Activated CD4-positive, alpha-beta T cell treated with anti-CD3 and anti-CD28 coated beads, Interleukin-2, amount 10 ng/mL, durations not matched to agents 7 days and 5 days (primary cell): ENCODE measurements around the gene UNC13C. TPM values are rescaled to one million over a fixed set of nuclear protein-coding genes. Genes with fewer than 3 reads are reported as not detected.

Source experiments
- CTCF ChIA-PET: fragments of 350-600 bp; sonication (Branson Sonifier 250); formaldehyde crosslinking; loops from one replicate; lab custom pipeline; 2021; ENCODE audit warnings: antibody characterized with exemption; lab: Charles Lee
- POLR2A ChIA-PET: fragments of 350-600 bp; sonication (Branson Sonifier 250); formaldehyde crosslinking; loops from one replicate; lab custom pipeline; 2021; ENCODE audit warnings: antibody characterized with exemption; lab: Charles Lee
- DNase-seq: peaks from one replicate; pipeline ENCODE4 v3.0.0-alpha.2; 2020
- H3K27ac Mint-ChIP-seq: one replicate; pipeline ENCODE4 v1.8.0; 2021; ENCODE audit warnings: mild to moderate bottlenecking, moderate library complexity, mixed read lengths
- H3K27me3 Mint-ChIP-seq: one replicate; pipeline ENCODE4 v1.8.0; 2021; ENCODE audit warnings: mixed read lengths
- H3K36me3 Mint-ChIP-seq: one replicate; pipeline ENCODE4 v1.8.0; 2021; ENCODE audit warnings: low read depth, mixed read lengths
- H3K4me1 Mint-ChIP-seq: one replicate; pipeline ENCODE4 v1.8.0; 2021; ENCODE audit warnings: mixed read lengths
- H3K4me3 Mint-ChIP-seq: one replicate; pipeline ENCODE4 v1.8.0; 2021; ENCODE audit warnings: mild to moderate bottlenecking, moderate library complexity, mixed read lengths
- H3K9me3 Mint-ChIP-seq: one replicate; pipeline ENCODE4 v1.8.0; 2021; ENCODE audit warnings: mixed read lengths
- total RNA-seq, 2 experiments: library from RNA; stranded (reverse); gene quantifications; one replicate each; pipeline ENCODE4 v1.2.3, GENCODE V29; 2021

Gene UNC13C
- total RNA-seq, 2 experiments from 2014 or later: not detected

- H3K27me3 Mint-ChIP-seq: no peaks in the 10 kb centered on the region
- H3K27ac Mint-ChIP-seq: no peak overlapping the region
- POLR2A ChIA-PET: no interaction called here
- no peaks in the 10 kb centered on the region for H3K9me3 Mint-ChIP-seq
- CTCF ChIA-PET: no interaction called here
- H3K4me1 Mint-ChIP-seq: no peaks in the 10 kb centered on the region
- no peak for DNase-seq
- no peak overlapping the region for H3K4me3 Mint-ChIP-seq
- no peaks in the 10 kb centered on the region for H3K36me3 Mint-ChIP-seq
Observed at GRCh38 chr15:54547491-54547890, 569.2 kb downstream of the UNC13C start.

- H3K27ac Mint-ChIP-seq: no peak overlapping the region
- H3K36me3 Mint-ChIP-seq: no peaks in the 10 kb centered on the region
- no peaks in the 10 kb centered on the region for H3K9me3 Mint-ChIP-seq
- no peak overlapping the region for H3K4me3 Mint-ChIP-seq
- POLR2A ChIA-PET: no interaction called here
- no peaks in the 10 kb centered on the region for H3K4me1 Mint-ChIP-seq
- DNase-seq: no peak
- H3K27me3 Mint-ChIP-seq: no peaks in the 10 kb centered on the region
- CTCF ChIA-PET: no interaction called here
Observed at GRCh38 chr15:54550954-54551353, 572.7 kb downstream of the UNC13C start.

GRCh38 chr15:54556231-54556630, 578.0 kb downstream of the UNC13C start:
- CTCF ChIA-PET: no interaction called here
- Mint-ChIP-seq H3K27me3 (peaks cover 5% of the 10 kb centered on the region), H3K4me3 (no peak overlapping the region), H3K27ac (no peak overlapping the region), H3K9me3 (no peaks in the 10 kb centered on the region), H3K4me1 (no peaks in the 10 kb centered on the region), H3K36me3 (no peaks in the 10 kb centered on the region)
- POLR2A ChIA-PET: interaction anchor here (0.5 kb wide), 1 partner anchor 1322 kb away, joined by 3 read pairs; no protein-coding TSS in a partner anchor
- no peak for DNase-seq

- H3K9me3 Mint-ChIP-seq: no peaks in the 10 kb centered on the region
- no peaks in the 10 kb centered on the region for H3K4me1 Mint-ChIP-seq
- CTCF ChIA-PET: no interaction called here
- POLR2A ChIA-PET: no interaction called here
- no peaks in the 10 kb centered on the region for H3K36me3 Mint-ChIP-seq
- no peak for DNase-seq
- no peak overlapping the region for H3K27ac Mint-ChIP-seq
- H3K27me3 Mint-ChIP-seq: peaks cover 8% of the 10 kb centered on the region
- no peak overlapping the region for H3K4me3 Mint-ChIP-seq
Observed at GRCh38 chr15:54559405-54560069, 581.3 kb downstream of the UNC13C start.

- no peaks in the 10 kb centered on the region for H3K4me1 Mint-ChIP-seq
- no peak overlapping the region for H3K4me3 Mint-ChIP-seq
- no peak for DNase-seq
- H3K9me3 Mint-ChIP-seq: no peaks in the 10 kb centered on the region
- peaks cover 8% of the 10 kb centered on the region for H3K27me3 Mint-ChIP-seq
- no peak overlapping the region for H3K27ac Mint-ChIP-seq
- no peaks in the 10 kb centered on the region for H3K36me3 Mint-ChIP-seq
- CTCF ChIA-PET: no interaction called here
- POLR2A ChIA-PET: no interaction called here
Observed at GRCh38 chr15:54560417-54560816, 582.2 kb downstream of the UNC13C start.

- ChIA-PET POLR2A (no interaction called here), CTCF (no interaction called here)
- no peak overlapping the region for H3K27ac Mint-ChIP-seq
- H3K9me3 Mint-ChIP-seq: no peaks in the 10 kb centered on the region
- H3K4me1 Mint-ChIP-seq: no peaks in the 10 kb centered on the region
- H3K27me3 Mint-ChIP-seq: peaks cover 8% of the 10 kb centered on the region
- DNase-seq: no peak
- H3K36me3 Mint-ChIP-seq: no peaks in the 10 kb centered on the region
- H3K4me3 Mint-ChIP-seq: no peak overlapping the region
Observed at GRCh38 chr15:54564166-54564565, 585.9 kb downstream of the UNC13C start.

- ChIA-PET CTCF (no interaction called here), POLR2A (no interaction called here)
- no peak overlapping the region for H3K27ac Mint-ChIP-seq
Observed at GRCh38 chr15:54566654-54567053, 588.4 kb downstream of the UNC13C start.

GRCh38 chr15:54567408-54568035, 589.3 kb downstream of the UNC13C start:
- H3K27me3 Mint-ChIP-seq: peaks cover 4% of the 10 kb centered on the region

More at GRCh38 chr15:54566654-54567053, 588.4 kb downstream of the UNC13C start:
- no peak overlapping the region for H3K4me3 Mint-ChIP-seq
- peaks cover 4% of the 10 kb centered on the region for H3K27me3 Mint-ChIP-seq
- H3K36me3 Mint-ChIP-seq: no peaks in the 10 kb centered on the region
- H3K4me1 Mint-ChIP-seq: no peaks in the 10 kb centered on the region
- no peak for DNase-seq
- H3K9me3 Mint-ChIP-seq: no peaks in the 10 kb centered on the region

GRCh38 chr15:54568381-54568780, 590.1 kb downstream of the UNC13C start:
- Mint-ChIP-seq H3K36me3 (no peaks in the 10 kb centered on the region), H3K27me3 (peaks cover 4% of the 10 kb centered on the region), H3K4me3 (no peak overlapping the region), H3K27ac (no peak overlapping the region), H3K9me3 (no peaks in the 10 kb centered on the region), H3K4me1 (no peaks in the 10 kb centered on the region)
- ChIA-PET POLR2A (no interaction called here), CTCF (no interaction called here)
- DNase-seq: no peak

More at GRCh38 chr15:54567408-54568035, 589.3 kb downstream of the UNC13C start:
- Mint-ChIP-seq H3K4me1 (no peaks in the 10 kb centered on the region), H3K27ac (no peak overlapping the region), H3K9me3 (no peaks in the 10 kb centered on the region), H3K36me3 (no peaks in the 10 kb centered on the region), H3K4me3 (no peak overlapping the region)
- no peak for DNase-seq
- POLR2A ChIA-PET: no interaction called here
- CTCF ChIA-PET: no interaction called here

GRCh38 chr15:54571576-54571975, 593.3 kb downstream of the UNC13C start:
- ChIA-PET CTCF (no interaction called here), POLR2A (no interaction called here)
- no peak for DNase-seq
- H3K9me3 Mint-ChIP-seq: no peaks in the 10 kb centered on the region
- H3K36me3 Mint-ChIP-seq: no peaks in the 10 kb centered on the region
- H3K27me3 Mint-ChIP-seq: no peaks in the 10 kb centered on the region
- no peaks in the 10 kb centered on the region for H3K4me1 Mint-ChIP-seq
- no peak overlapping the region for H3K27ac Mint-ChIP-seq
- no peak overlapping the region for H3K4me3 Mint-ChIP-seq

GRCh38 chr15:54575586-54575985, 597.3 kb downstream of the UNC13C start:
- Mint-ChIP-seq H3K27me3 (no peaks in the 10 kb centered on the region), H3K4me3 (no peak overlapping the region), H3K4me1 (no peaks in the 10 kb centered on the region), H3K36me3 (no peaks in the 10 kb centered on the region), H3K9me3 (no peaks in the 10 kb centered on the region), H3K27ac (no peak overlapping the region)
- ChIA-PET CTCF (no interaction called here), POLR2A (no interaction called here)
- no peak for DNase-seq

- ChIA-PET POLR2A (no interaction called here), CTCF (no interaction called here)
- DNase-seq: no peak
- H3K36me3 Mint-ChIP-seq: no peaks in the 10 kb centered on the region
- H3K27me3 Mint-ChIP-seq: no peaks in the 10 kb centered on the region
- H3K27ac Mint-ChIP-seq: no peak overlapping the region
- no peaks in the 10 kb centered on the region for H3K4me1 Mint-ChIP-seq
- H3K4me3 Mint-ChIP-seq: no peak overlapping the region
- H3K9me3 Mint-ChIP-seq: no peaks in the 10 kb centered on the region
Observed at GRCh38 chr15:54576298-54576935, 598.2 kb downstream of the UNC13C start.

GRCh38 chr15:54577476-54578250, 599.4 kb downstream of the UNC13C start:
- Mint-ChIP-seq H3K27me3 (no peaks in the 10 kb centered on the region), H3K4me3 (no peak overlapping the region), H3K9me3 (no peaks in the 10 kb centered on the region), H3K27ac (no peak overlapping the region), H3K4me1 (no peaks in the 10 kb centered on the region), H3K36me3 (no peaks in the 10 kb centered on the region)
- DNase-seq: no peak
- ChIA-PET CTCF (no interaction called here), POLR2A (no interaction called here)
